Activated B cell treated with CpG ODN at 0.5 μM for 24 hours (primary cell): ENCODE measurements around the gene ODAD3. TPM values are rescaled to one million over a fixed set of nuclear protein-coding genes. Genes with fewer than 3 reads are reported as not detected.

Source experiments
- ATAC-seq: fragments of 200-7000 bp; cut with Tn5 transposase; one replicate; pipeline ENCODE4 v1.10.0; 2021; ENCODE audit warnings: low read depth, mild to moderate bottlenecking, moderate library complexity
- CTCF ChIA-PET: fragments of 350-600 bp; sonication (Branson Sonifier 250); formaldehyde crosslinking; loops from one replicate; lab custom pipeline; 2021; ENCODE audit warnings: antibody characterized with exemption; lab: Charles Lee
- POLR2A ChIA-PET: fragments of 350-600 bp; sonication (Branson Sonifier 250); formaldehyde crosslinking; loops from one replicate; lab custom pipeline; 2021; ENCODE audit warnings: antibody characterized with exemption; lab: Charles Lee
- DNase-seq: peaks from one replicate; pipeline ENCODE4 v3.0.0; 2022
- H3K27ac Mint-ChIP-seq: one replicate; pipeline ENCODE4 v1.8.0; 2020; ENCODE audit warnings: mixed read lengths
- H3K27me3 Mint-ChIP-seq: one replicate; pipeline ENCODE4 v1.8.0; 2021; ENCODE audit warnings: mixed read lengths
- H3K36me3 Mint-ChIP-seq: one replicate; pipeline ENCODE4 v1.8.0; 2021; ENCODE audit warnings: low read depth, mixed read lengths
- H3K4me1 Mint-ChIP-seq: one replicate; pipeline ENCODE4 v1.8.0; 2021; ENCODE audit warnings: mixed read lengths
- H3K4me3 Mint-ChIP-seq: one replicate; pipeline ENCODE4 v1.8.0; 2020; ENCODE audit warnings: mild to moderate bottlenecking, mixed read lengths
- H3K9me3 Mint-ChIP-seq: one replicate; pipeline ENCODE4 v1.8.0; 2020; ENCODE audit warnings: mixed read lengths
- CTCF ChIP-seq: fragments of 200-600 bp; IDR thresholded peaks from one replicate; pipeline ENCODE4 v1.8.0; 2022; ENCODE audit warnings: antibody characterized with exemption, mild to moderate bottlenecking
- intact Hi-C: fragments of 100-400 bp; cut with micrococcal nuclease; formaldehyde crosslinking; loops from one replicate; pipeline ENCODE4 v1.15.1; 2024
- total RNA-seq: library from RNA; stranded (reverse); gene quantifications from 2 replicates; pipeline ENCODE4 v1.2.3, GENCODE V29; 2022

Gene ODAD3
- total RNA-seq, 1 donor from 2014 or later, result 0.29 TPM

- DNase-seq (no peak), ATAC-seq (no peak)
- ChIA-PET POLR2A (interaction anchor here (1.2 kb wide), 1 partner anchor 9 kb away, joined by 4 read pairs; no protein-coding TSS in a partner anchor), CTCF (interaction anchor here (0.9 kb wide), 1 partner anchor 9 kb away, joined by 3 read pairs; the partner anchor contains the start of genes ODAD3 and PRKCSH)
- Mint-ChIP-seq H3K27me3 (peaks cover 2% of the 10 kb centered on the region), H3K36me3 (no peaks in the 10 kb centered on the region), H3K4me3 (no peak overlapping the region), H3K27ac (no peak overlapping the region), H3K4me1 (peaks cover 26% of the 10 kb centered on the region), H3K9me3 (no peaks in the 10 kb centered on the region)
- intact Hi-C loops, result no loop called here
- no peak for TF ChIP-seq CTCF
Measured at GRCh38 chr19:11426656-11427055, 8.3 kb downstream of the ODAD3 start.

- DNase-seq (no peak), ATAC-seq (no peak)
- ChIA-PET CTCF (interaction anchor here (0.9 kb wide), 1 partner anchor 9 kb away, joined by 3 read pairs; the partner anchor contains the start of genes ODAD3 and PRKCSH), POLR2A (interaction anchor here (0.6 to 1.2 kb wide), 2 partner anchors 8 to 42 kb away, joined by 3 to 4 read pairs; partner anchors contain the start of gene EPOR)
- intact Hi-C loops, result no loop called here
- Mint-ChIP-seq H3K36me3 (no peaks in the 10 kb centered on the region), H3K27ac (no peak overlapping the region), H3K4me1 (peaks cover 33% of the 10 kb centered on the region), H3K9me3 (no peaks in the 10 kb centered on the region), H3K27me3 (peaks cover 10% of the 10 kb centered on the region), H3K4me3 (no peak overlapping the region)
- TF ChIP-seq CTCF, result no peak
Measured at GRCh38 chr19:11425719-11426457, 9.0 kb downstream of the ODAD3 start.

- CTCF ChIA-PET, result no interaction called here
- Mint-ChIP-seq H3K4me3 (no peak overlapping the region), H3K9me3 (no peaks in the 10 kb centered on the region), H3K36me3 (no peaks in the 10 kb centered on the region), H3K27ac (no peak overlapping the region), H3K27me3 (peaks cover 16% of the 10 kb centered on the region), H3K4me1 (peaks cover 47% of the 10 kb centered on the region)
- intact Hi-C loops, result no loop called here
- POLR2A ChIA-PET, result interaction anchor here (0.7 to 7.1 kb wide), 5 partner anchors 8 to 82 kb away, joined by 4 to 60 read pairs (median 46); partner anchors contain the start of genes EPOR, ODAD3, PRKCSH and SWSAP1
- ATAC-seq (no peak), DNase-seq (no peak)
- no peak for TF ChIP-seq CTCF
Measured at GRCh38 chr19:11423791-11424181, 11.1 kb downstream of the ODAD3 start.

- intact Hi-C loops, result no loop called here
- Mint-ChIP-seq H3K27me3 (peaks cover 18% of the 10 kb centered on the region), H3K9me3 (no peaks in the 10 kb centered on the region)
Measured at GRCh38 chr19:11423164-11423790, 11.6 kb downstream of the ODAD3 start.

More at GRCh38 chr19:11423164-11423790, 11.6 kb downstream of the ODAD3 start:
- H3K27ac Mint-ChIP-seq, result peak overlapping the region; percentile 30
- ChIA-PET CTCF (interaction anchor here (1.0 to 2.3 kb wide), 3 partner anchors 12 to 137 kb away, joined by 3 to 10 read pairs (median 9); partner anchors contain the start of genes ODAD3 and PRKCSH), POLR2A (interaction anchor here (0.7 to 7.1 kb wide), 7 partner anchors 8 to 158 kb away, joined by 3 to 60 read pairs (median 4); partner anchors contain the start of genes EPOR, ODAD3, PRKCSH and SWSAP1)
- no peak for ATAC-seq
- H3K36me3 Mint-ChIP-seq, result no peaks in the 10 kb centered on the region
- peak overlapping the region; percentile 81 for H3K4me3 Mint-ChIP-seq
- no peak for DNase-seq
- no peak for TF ChIP-seq CTCF
- H3K4me1 Mint-ChIP-seq, result peaks cover 52% of the 10 kb centered on the region
